GM12875 (cell line): Measurements from ENCODE around the gene EPHA7.

Experiments used
- H3K4me3 ChIP-seq: one replicate; pipeline ENCODE4 v1.5.1; 2011; ENCODE audit warnings: low read depth, low read length, control low read depth
- CTCF ChIP-seq: IDR thresholded peaks from 2 replicates; pipeline ENCODE4 v1.5.1; 2011; ENCODE audit warnings: low read depth, mild to moderate bottlenecking, control low read depth, inconsistent platforms, low read length, moderate library complexity, borderline replicate concordance; ENCODE audit not compliant: insufficient read depth

EPHA7 gene

GRCh38 chr6:93416571-93417420, 2.6 kb downstream of the EPHA7 start:
- no peak for TF ChIP-seq CTCF
- H3K4me3 ChIP-seq = no peak overlapping the region

- no peak overlapping the region for H3K4me3 ChIP-seq
These were observed 6.2 kb downstream of the EPHA7 start for GRCh38 chr6:93413190-93413589.

GRCh38 chr6:93412452-93412851, 6.9 kb downstream of the EPHA7 start:
- no peak for TF ChIP-seq CTCF
- H3K4me3 ChIP-seq = no peak overlapping the region

More at GRCh38 chr6:93413190-93413589, 6.2 kb downstream of the EPHA7 start:
- TF ChIP-seq CTCF = no peak

- TF ChIP-seq CTCF = no peak
- H3K4me3 ChIP-seq = no peak overlapping the region
These were observed 12.2 kb downstream of the EPHA7 start for GRCh38 chr6:93407186-93407585.

- TF ChIP-seq CTCF = no peak
- no peak overlapping the region for H3K4me3 ChIP-seq
These were observed 16.0 kb downstream of the EPHA7 start for GRCh38 chr6:93403390-93403789.

GRCh38 chr6:93398723-93399122, 20.6 kb downstream of the EPHA7 start:
- no peak overlapping the region for H3K4me3 ChIP-seq
- TF ChIP-seq CTCF = no peak

- TF ChIP-seq CTCF = no peak
These were observed 24.9 kb downstream of the EPHA7 start for GRCh38 chr6:93394471-93394870.

More at GRCh38 chr6:93394471-93394870, 24.9 kb downstream of the EPHA7 start:
- no peak overlapping the region for H3K4me3 ChIP-seq
